H9 (cell line): ENCODE data around the gene ANAPC13. TPM values are rescaled to one million over a fixed set of nuclear protein-coding genes. Genes with fewer than 3 reads are reported as not detected.

ENCODE experiments used
- DNase-seq: peaks from one replicate; pipeline ENCODE4 v3.0.0-alpha.2; 2017
- H2AFZ ChIP-seq: one replicate; pipeline ENCODE4 v1.6.1; 2013; ENCODE audit warnings: mild to moderate bottlenecking, low read length, control low read depth, moderate library complexity
- H2AK5ac ChIP-seq: 2 replicates; pipeline ENCODE4 v1.6.1; 2013; ENCODE audit warnings: low read length, control low read depth, mixed read lengths; ENCODE audit not compliant: insufficient read length
- H2BK120ac ChIP-seq: one replicate; pipeline ENCODE4 v1.6.1; 2013; ENCODE audit warnings: low read depth, mild to moderate bottlenecking, low read length, control low read depth, inconsistent platforms; ENCODE audit not compliant: poor library complexity, severe bottlenecking
- H2BK12ac ChIP-seq: 2 replicates; pipeline ENCODE4 v1.6.1; 2013; ENCODE audit warnings: low read length, control low read depth, mixed read lengths, low read depth; ENCODE audit not compliant: insufficient read length
- H2BK15ac ChIP-seq: 2 replicates; pipeline ENCODE4 v1.6.1; 2013; ENCODE audit warnings: low read depth, low read length, control low read depth
- H2BK20ac ChIP-seq: one replicate; pipeline ENCODE4 v1.6.1; 2013; ENCODE audit warnings: low read depth, mild to moderate bottlenecking, low read length, control low read depth, inconsistent platforms; ENCODE audit not compliant: poor library complexity, severe bottlenecking
- H2BK5ac ChIP-seq: 2 replicates; pipeline ENCODE4 v1.6.1; 2013; ENCODE audit warnings: low read length, control low read depth, mixed read lengths; ENCODE audit not compliant: insufficient read length
- H3K14ac ChIP-seq: 2 replicates; pipeline ENCODE4 v1.6.1; 2013; ENCODE audit warnings: low read length, control low read depth; ENCODE audit not compliant: insufficient read depth
- H3K18ac ChIP-seq: 2 replicates; pipeline ENCODE4 v1.6.1; 2013; ENCODE audit warnings: low read depth, mild to moderate bottlenecking, mixed read lengths, low read length, control low read depth; ENCODE audit not compliant: insufficient read length
- H3K23ac ChIP-seq: 2 replicates; pipeline ENCODE4 v1.6.1; 2013; ENCODE audit warnings: low read length, control low read depth, mixed read lengths, low read depth; ENCODE audit not compliant: insufficient read length
- H3K23me2 ChIP-seq: 2 replicates; pipeline ENCODE4 v1.6.1; 2013; ENCODE audit warnings: low read depth, mild to moderate bottlenecking, mixed read lengths, low read length, control low read depth; ENCODE audit not compliant: insufficient read length, poor library complexity, severe bottlenecking
- H3K27ac ChIP-seq: 2 replicates; pipeline ENCODE4 v1.5.1; 2013; ENCODE audit warnings: low read length, control low read depth, mixed read lengths, low read depth; ENCODE audit not compliant: insufficient read length
- H3K27me3 ChIP-seq: 2 replicates; pipeline ENCODE4 v1.6.1; 2013; ENCODE audit warnings: low read length, control low read depth, inconsistent platforms; ENCODE audit not compliant: insufficient read depth
- H3K4ac ChIP-seq: 2 replicates; pipeline ENCODE4 v1.6.1; 2013; ENCODE audit warnings: low read depth, mild to moderate bottlenecking, control low read depth, inconsistent platforms, low read length, moderate library complexity
- H3K4me1 ChIP-seq: 2 replicates; pipeline ENCODE4 v1.6.1; 2013; ENCODE audit warnings: low read length, control low read depth, inconsistent platforms; ENCODE audit not compliant: insufficient read depth
- H3K4me2 ChIP-seq: 2 replicates; pipeline ENCODE4 v1.6.1; 2013; ENCODE audit warnings: low read length, control low read depth, mixed read lengths; ENCODE audit not compliant: insufficient read length, insufficient read depth
- H3K56ac ChIP-seq: 2 replicates; pipeline ENCODE4 v1.6.1; 2013; ENCODE audit warnings: low read depth, mild to moderate bottlenecking, mixed read lengths, low read length, control low read depth; ENCODE audit not compliant: insufficient read length
- H3K79me1 ChIP-seq: 2 replicates; pipeline ENCODE4 v1.6.1; 2013; ENCODE audit warnings: low read depth, mild to moderate bottlenecking, moderate library complexity, low read length, control low read depth, inconsistent platforms; ENCODE audit not compliant: insufficient read depth, poor library complexity, severe bottlenecking
- H3K79me2 ChIP-seq: 2 replicates; pipeline ENCODE4 v1.6.1; 2013; ENCODE audit warnings: low read length, control low read depth, inconsistent platforms; ENCODE audit not compliant: insufficient read depth
- H3K9ac ChIP-seq: 2 replicates; pipeline ENCODE4 v1.6.1; 2013; ENCODE audit warnings: low read length, control low read depth, mixed read lengths; ENCODE audit not compliant: insufficient read length; ENCODE audit errors: extremely low read depth
- H3K9me3 ChIP-seq: one replicate; pipeline ENCODE4 v1.6.1; 2013; ENCODE audit warnings: low read depth, low read length, inconsistent platforms; ENCODE audit not compliant: control insufficient read depth
- H3T11ph ChIP-seq: one replicate; pipeline ENCODE4 v1.6.1; 2013; ENCODE audit warnings: mild to moderate bottlenecking, low read length, control low read depth, inconsistent platforms
- H4K20me1 ChIP-seq: one replicate; pipeline ENCODE4 v1.6.1; 2013; ENCODE audit not compliant: control insufficient read depth, insufficient read length, insufficient read depth
- H4K5ac ChIP-seq: 2 replicates; pipeline ENCODE4 v1.6.1; 2013; ENCODE audit warnings: low read depth, mild to moderate bottlenecking, mixed read lengths, low read length, control low read depth; ENCODE audit not compliant: insufficient read length
- H4K8ac ChIP-seq: replicated peaks from 2 replicates; pipeline ENCODE4 v1.6.1; 2013; ENCODE audit warnings: low read length, control low read depth, mixed read lengths, low read depth; ENCODE audit not compliant: insufficient read length
- H4K91ac ChIP-seq: 2 replicates; pipeline ENCODE4 v1.6.1; 2013; ENCODE audit warnings: low read depth, mild to moderate bottlenecking, moderate library complexity, mixed read lengths, low read length, control low read depth; ENCODE audit not compliant: insufficient read length
- H3K27ac Mint-ChIP-seq, 3 experiments: 2 replicates in 2 of 3; 3 replicates in 1 of 3; pipeline ENCODE4 v1.8.0; 2020 to 2021; ENCODE audit warnings: mixed read lengths in 3 of 3, mild to moderate bottlenecking in 1 of 3, moderate library complexity in 1 of 3
- H3K27me3 Mint-ChIP-seq: 2 replicates; pipeline ENCODE4 v1.8.0; 2021; ENCODE audit warnings: low read depth, mild to moderate bottlenecking, moderate library complexity, mixed read lengths
- H3K36me3 Mint-ChIP-seq, 3 experiments: 2 replicates in 2 of 3; 3 replicates in 1 of 3; pipeline ENCODE4 v1.8.0; 2020 to 2021; ENCODE audit warnings: low read depth in 3 of 3, mixed read lengths in 3 of 3; ENCODE audit not compliant: insufficient read depth in 1 of 3
- H3K4me1 Mint-ChIP-seq, 2 experiments: 2 replicates each; pipeline ENCODE4 v1.8.0; 2020; ENCODE audit warnings: mixed read lengths in 2 of 2
- H3K4me3 Mint-ChIP-seq, 2 experiments: 2 replicates in 1 of 2; 3 replicates in 1 of 2; pipeline ENCODE4 v1.8.0; 2020 to 2021; ENCODE audit warnings: mild to moderate bottlenecking in 2 of 2, mixed read lengths in 2 of 2, moderate library complexity in 1 of 2
- H3K9me3 Mint-ChIP-seq, 2 experiments: 2 replicates in 1 of 2; 3 replicates in 1 of 2; pipeline ENCODE4 v1.8.0; 2020; ENCODE audit warnings: mild to moderate bottlenecking in 2 of 2, mixed read lengths in 2 of 2, moderate library complexity in 1 of 2
- CTCF ChIP-seq: fragments of 200-600 bp; sonication (generic); conservative IDR thresholded peaks from 3 replicates; pipeline ENCODE4 v1.8.0; 2021; ENCODE audit warnings: antibody characterized with exemption, mild to moderate bottlenecking
- WGBS: extraction: QIAGEN DNeasy Blood & Tissue Kit; methylation state at CpG from one replicate; pipeline ENCODE4 v1.1.7; 2013; ENCODE audit warnings: missing lambda C conversion rate, low lambda C conversion rate, mixed read lengths; ENCODE audit not compliant: insufficient read length; ENCODE audit errors: extremely low coverage; 5-methylcytosine and 5-hydroxymethylcytosine counted together
- total RNA-seq: library from RNA; stranded (reverse); gene quantifications from 2 replicates; pipeline ENCODE4 v1.2.1, GENCODE V29; 2021

The ANAPC13 gene
- total RNA-seq, 1 experiment from 2014 or later, result 42.8 TPM

DNA sequence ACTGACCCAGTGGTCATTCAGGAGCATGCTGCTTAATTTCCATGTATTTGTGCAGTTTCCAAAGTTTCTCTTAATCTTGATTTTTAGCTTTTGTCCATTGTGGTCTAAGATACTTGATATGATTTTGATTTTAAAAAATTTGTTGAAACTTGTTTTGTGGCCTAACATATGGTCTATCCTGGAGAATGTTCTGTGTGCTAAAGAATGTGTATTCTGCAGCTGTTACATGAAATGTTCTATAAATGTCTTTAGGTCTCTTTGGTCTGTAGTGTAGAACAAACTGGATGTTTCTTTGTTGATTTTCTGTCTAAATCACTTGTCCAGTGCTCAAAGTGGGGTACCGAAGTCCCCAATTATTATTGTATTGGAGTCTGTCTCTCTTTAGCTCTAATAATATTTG lies 17.5 kb upstream of the ANAPC13 start:
- H3K27ac Mint-ChIP-seq, result no peak overlapping the region
- Histone ChIP-seq H3K27me3 (no peaks in the 10 kb centered on the region), H3K4me2 (no peak overlapping the region), H2BK15ac (no peak overlapping the region), H3K27ac (no peak overlapping the region), H2AFZ (no peak overlapping the region), H4K8ac (no peak overlapping the region), H2AK5ac (no peak overlapping the region), H2BK20ac (no peak overlapping the region), H3K23ac (no peak overlapping the region), H3K4me1 (no peaks in the 10 kb centered on the region), H4K5ac (no peak overlapping the region), H3K14ac (no peak overlapping the region), H4K91ac (no peak overlapping the region), H3K23me2 (no peaks in the 10 kb centered on the region), H3K56ac (no peak overlapping the region), H2BK120ac (no peak overlapping the region), H3K9me3 (no peaks in the 10 kb centered on the region), H3K4ac (no peak overlapping the region), H3K18ac (no peak overlapping the region), H4K20me1 (no peaks in the 10 kb centered on the region), H3K9ac (no peak overlapping the region), H2BK5ac (no peak overlapping the region), H3T11ph (no peak overlapping the region), H3K79me2 (no peaks in the 10 kb centered on the region; the same call in 1 of the 2 replicates), H2BK12ac (no peak overlapping the region), H3K79me1 (no peaks in the 10 kb centered on the region)
- H3K4me3 Mint-ChIP-seq, result no peak overlapping the region
- peaks cover 9 to 13% of the 10 kb centered on the region in 2 experiments for H3K4me1 Mint-ChIP-seq
- no peaks in the 10 kb centered on the region for H3K27me3 Mint-ChIP-seq
- WGBS, result no CpG with 5 or more reads among the region's 1 CpG
- no peak for DNase-seq
- peaks cover 0 to 3% of the 10 kb centered on the region in 2 experiments; a peak in 2 of 5 replicates for H3K9me3 Mint-ChIP-seq
- peaks cover 4 to 14% (median 6%) of the 10 kb centered on the region in 3 experiments; a peak in 5 of 7 replicates for H3K36me3 Mint-ChIP-seq
- no peak for TF ChIP-seq CTCF
